GM18507 (cell line): ENCODE measurements around the gene UPK1B.
A peak's percentile ranks its signal among the peaks of the same experiment; 100 is the strongest.

Source experiments
- DNase-seq: peaks from one replicate; pipeline ENCODE4 v3.0.0; 2011; ENCODE audit warnings: low read depth; ENCODE audit not compliant: insufficient read length; ENCODE audit errors: extremely low spot score
- FAIRE-seq: peaks from 2 replicates; lab custom pipeline; 2011; peaks lifted over from hg19 to GRCh38; lab: Jason Lieb, UNC

Gene UPK1B

DNA sequence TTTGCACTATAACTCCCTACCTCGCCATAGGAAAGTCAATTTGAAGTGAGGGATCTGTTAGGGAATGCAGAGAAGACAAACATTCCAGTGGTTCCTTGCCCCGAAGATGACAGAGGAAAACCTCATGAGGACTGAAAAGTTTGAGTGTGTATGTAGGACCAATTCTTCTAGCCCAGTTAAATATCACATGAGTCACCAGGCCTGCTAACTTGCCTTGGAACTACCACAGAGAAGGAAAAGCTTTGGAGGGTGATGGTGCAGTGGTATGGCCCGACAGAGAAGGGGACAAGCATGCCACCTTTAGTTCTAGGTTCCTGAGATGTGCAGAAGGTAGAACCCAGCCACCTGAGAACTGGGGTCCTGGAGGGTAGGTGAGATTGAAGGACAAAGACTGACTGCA is 2.6 kb upstream of the UPK1B start:
- no peak for FAIRE-seq
- DNase-seq = no peak

- no peak for DNase-seq
- no peak for FAIRE-seq
These were observed 2.7 kb downstream of the UPK1B start for GRCh38 chr3:119175872-119176756.

- FAIRE-seq (no peak), DNase-seq (no peak)
These were observed 3.4 kb downstream of the UPK1B start for GRCh38 chr3:119176778-119177177.

- FAIRE-seq (no peak), DNase-seq (no peak)
These were observed 3.9 kb downstream of the UPK1B start for GRCh38 chr3:119177321-119177720.

DNA sequence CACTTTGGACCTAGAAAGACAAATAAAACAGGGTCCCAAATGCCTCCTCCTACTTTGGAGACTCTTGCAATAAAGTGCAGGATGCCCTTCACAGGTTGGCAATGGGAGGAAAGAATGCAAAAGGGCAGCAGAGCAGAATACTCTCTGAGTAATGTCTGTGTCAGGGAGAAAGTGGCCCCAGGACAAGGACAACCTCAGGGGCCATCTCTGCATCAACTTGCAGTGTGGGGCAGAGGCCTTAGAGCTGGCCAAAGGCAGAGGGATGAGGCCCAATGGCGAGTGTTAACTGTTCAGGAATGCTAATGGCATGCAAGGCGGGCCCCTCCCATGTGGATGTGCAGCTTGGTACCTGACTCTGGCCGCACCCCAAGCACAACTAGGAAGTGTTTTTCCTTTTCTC is 8.4 kb downstream of the UPK1B start:
- no peak for FAIRE-seq
- DNase-seq = no peak

DNA sequence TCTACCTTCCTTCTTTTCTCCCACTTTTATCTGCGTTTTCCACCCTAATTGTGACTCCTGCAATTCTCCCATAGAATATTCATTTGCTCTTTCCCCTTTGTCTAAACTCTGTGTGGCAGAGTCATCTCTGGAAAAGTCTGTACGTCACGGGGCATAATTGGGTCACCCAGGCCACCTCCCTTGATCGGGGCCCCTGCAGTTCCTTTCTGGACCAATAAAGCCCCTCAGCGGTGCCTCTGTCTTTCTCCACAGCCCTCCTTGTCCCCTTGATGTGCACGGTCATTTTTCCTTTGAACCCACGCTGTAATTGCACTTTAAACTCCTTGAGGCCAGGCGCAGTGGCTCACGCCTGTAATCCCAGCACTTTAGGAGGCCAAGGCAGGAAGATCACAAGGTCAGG is 10.7 kb downstream of the UPK1B start:
- DNase-seq (no peak), FAIRE-seq (no peak)

GRCh38 chr3:119184796-119185570 is 11.6 kb downstream of the UPK1B start:
- DNase-seq (no peak), FAIRE-seq (no peak)

DNA sequence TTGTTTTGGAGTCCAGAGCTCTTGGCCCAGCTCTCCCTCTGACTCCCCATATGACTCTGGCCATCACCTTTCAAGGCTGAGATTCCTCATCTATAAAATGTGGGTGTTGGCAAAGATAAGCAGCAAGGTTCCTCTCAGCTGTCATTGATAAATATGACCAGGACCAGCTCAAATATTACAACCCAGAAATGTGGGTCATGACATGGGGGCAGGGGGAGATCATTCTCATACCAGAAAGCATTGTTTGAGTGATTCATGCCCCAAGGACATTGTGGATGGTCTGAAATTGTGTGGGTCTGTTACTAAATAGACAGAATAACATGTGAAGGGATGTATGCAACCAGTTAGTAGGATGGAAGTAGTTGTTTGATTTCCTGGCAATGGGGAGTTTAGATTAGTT is 13.9 kb downstream of the UPK1B start:
- DNase-seq (no peak), FAIRE-seq (no peak)

- FAIRE-seq (no peak), DNase-seq (no peak)
These were observed 18.4 kb downstream of the UPK1B start for GRCh38 chr3:119191800-119192199.

DNA sequence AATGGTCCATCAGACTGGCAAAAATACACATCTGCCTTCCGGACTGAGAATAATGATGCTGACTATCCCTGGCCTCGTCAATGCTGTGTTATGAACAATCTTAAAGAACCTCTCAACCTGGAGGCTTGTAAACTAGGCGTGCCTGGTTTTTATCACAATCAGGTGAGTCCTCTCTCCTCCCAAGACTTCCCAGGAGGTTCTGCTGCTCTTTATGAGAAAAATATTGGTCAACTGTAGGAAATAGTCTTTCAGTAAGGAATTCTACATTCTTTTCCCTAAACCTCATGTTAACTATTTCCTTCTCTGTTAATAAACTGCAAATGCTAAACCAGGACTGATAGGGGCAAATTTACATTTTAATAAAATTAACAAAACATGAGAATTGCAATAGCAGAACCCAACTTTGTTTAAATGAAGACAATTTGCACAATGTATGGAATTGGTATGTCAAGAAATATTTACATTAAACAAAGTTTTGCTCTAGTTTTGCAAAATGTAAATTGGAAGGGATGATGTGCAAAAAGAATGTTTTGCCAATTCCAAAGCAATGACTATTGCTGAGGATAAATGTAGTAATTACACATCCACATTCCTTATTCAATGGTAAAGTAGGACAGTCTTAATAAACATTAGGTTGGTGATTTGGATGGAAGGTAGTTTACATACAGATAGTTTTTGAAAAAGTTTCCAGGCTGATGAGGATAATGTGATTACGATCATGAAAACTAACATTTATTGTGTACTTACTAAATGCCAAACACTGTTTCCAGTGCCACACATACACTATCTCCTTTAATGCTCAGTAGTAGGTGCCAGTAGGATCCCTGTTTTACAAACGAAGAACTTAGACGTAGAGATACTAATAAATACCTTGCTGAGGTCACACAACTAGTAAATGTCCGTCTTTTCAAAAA is 21.1 kb downstream of the UPK1B start:
- no peak for FAIRE-seq
- DNase-seq = no peak

GRCh38 chr3:119195151-119195476 is 21.7 kb downstream of the UPK1B start:
- FAIRE-seq = no peak
- no peak for DNase-seq

DNA sequence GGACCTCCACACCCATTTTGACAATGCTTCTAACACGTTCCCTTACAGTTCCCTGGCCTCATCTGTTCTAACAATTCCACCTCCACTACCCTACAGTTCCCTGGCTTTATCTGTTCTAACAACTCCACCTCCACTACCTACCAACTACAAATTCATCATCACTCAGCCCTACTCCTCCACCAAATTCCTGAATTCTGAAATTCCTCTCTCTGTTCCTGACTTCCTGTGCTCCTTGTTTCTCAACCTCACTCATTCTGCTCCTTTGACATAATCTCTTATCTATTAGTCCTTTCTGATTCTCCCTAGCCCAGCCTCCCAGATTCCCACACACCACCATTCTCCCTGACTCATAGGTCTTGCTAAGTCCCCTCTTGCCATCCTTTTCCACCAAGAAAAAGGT is 22.5 kb downstream of the UPK1B start:
- DNase-seq = no peak
- FAIRE-seq = no peak

DNA sequence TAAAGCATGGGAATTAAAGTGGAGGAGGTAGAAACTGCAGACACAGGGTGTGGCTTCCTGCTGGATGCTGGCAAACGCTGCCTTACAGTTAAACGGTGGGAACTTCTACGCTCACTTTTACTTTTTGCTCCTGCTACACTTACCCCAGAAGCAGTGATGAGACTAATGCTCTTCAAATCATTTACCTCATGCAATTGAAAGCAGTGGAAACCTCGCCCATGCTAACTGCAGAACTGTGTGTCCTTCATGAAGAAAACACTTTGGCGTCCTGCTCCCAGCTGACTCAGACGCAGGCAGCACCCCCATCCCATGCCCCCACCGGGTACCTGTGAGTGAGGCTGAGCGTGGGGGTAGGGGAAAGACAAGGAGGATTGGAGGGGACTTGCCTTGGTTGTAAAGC is 31.8 kb downstream of the UPK1B start:
- no peak for FAIRE-seq

DNA sequence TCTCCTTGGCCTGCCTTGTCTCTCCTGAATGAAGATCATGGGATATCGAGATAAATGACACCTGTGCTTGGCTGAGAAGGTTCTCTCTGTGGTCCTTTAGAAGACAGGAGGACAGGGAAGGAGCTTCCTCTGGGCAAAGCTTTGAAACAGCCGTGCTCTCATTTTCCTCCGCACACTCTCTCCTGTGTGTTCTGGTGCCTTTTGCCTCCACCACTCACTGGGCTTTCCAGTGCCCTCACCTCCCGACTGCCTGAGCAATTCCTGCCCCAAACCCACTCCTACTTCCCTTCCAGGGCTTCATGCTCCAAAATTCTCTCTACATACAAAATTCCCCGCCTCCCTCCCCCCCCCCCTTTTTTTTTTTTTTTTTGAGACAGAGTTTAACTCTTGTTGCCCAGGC is 32.3 kb downstream of the UPK1B start:
- no peak for FAIRE-seq

More for the DNA sequence above, 31.8 kb downstream of the UPK1B start:
- DNase-seq = no peak

DNA sequence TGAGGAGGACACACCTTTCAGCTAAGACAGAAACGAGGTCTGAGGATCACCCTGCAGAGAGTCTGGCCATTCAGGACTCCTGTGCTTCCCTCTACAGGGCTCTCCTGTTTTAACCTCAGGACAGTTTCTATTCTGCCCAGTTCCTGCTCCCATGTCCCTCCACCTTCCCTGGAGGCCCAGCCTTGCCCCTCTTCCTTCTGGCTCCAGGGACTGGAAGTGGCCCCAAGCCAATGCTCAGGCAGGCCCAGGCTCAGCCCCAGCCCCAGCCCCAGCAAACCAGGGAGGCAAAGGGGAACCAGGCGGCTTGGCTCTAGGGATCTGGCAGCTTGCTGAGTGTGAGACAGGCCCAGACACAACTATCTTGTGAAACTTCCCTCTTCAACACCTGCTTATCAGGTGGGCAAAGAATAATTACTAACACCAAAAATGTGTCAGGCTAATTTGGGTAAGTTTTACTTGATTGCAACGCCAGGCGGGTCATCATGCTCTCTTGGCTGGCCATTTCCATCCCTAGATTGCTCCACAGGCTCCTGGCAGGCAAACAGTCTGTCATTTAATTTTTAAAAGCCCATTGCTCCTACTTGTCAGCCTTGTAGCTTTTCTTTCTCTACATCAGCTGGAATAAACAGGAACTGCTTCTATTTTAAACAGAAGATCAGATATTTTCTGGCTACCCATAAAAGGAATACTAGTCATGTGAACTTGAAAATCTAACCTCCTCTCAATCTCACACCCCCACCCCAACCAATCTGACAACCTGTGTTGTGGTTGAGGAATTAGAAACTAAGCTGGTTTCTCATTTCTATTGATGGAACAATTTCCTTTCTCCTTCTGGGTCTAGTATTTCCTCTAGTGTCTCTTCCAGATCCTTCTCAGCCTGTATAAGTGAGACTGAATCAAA is 33.5 kb downstream of the UPK1B start:
- no peak for DNase-seq
- FAIRE-seq = no peak

More for the DNA sequence above, 32.3 kb downstream of the UPK1B start:
- DNase-seq = no peak

- no peak for DNase-seq
- no peak for FAIRE-seq
These were observed 34.1 kb downstream of the UPK1B start for GRCh38 chr3:119207512-119207875.

GRCh38 chr3:119211193-119211592 is 37.8 kb downstream of the UPK1B start:
- FAIRE-seq (no peak), DNase-seq (no peak)

DNA sequence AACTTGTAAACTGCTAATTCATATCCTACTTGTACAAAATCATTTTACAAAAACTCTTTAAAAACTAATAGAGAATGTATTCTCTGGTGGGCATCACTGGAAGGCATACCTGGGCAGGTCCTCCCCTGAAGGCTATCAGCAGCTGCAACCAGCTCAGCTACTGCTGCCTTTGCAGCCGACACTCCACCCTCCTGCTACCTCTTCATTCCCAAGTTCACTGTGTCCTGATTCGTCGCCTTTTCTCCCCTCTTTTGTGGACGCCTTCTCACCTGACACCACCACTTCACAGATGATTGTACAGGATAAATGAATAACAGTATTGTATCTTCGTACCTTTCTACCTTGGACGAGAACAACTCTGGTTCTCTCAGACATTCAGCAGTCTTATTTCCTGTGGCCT is 38.4 kb downstream of the UPK1B start:
- FAIRE-seq (no peak), DNase-seq (no peak)

DNA sequence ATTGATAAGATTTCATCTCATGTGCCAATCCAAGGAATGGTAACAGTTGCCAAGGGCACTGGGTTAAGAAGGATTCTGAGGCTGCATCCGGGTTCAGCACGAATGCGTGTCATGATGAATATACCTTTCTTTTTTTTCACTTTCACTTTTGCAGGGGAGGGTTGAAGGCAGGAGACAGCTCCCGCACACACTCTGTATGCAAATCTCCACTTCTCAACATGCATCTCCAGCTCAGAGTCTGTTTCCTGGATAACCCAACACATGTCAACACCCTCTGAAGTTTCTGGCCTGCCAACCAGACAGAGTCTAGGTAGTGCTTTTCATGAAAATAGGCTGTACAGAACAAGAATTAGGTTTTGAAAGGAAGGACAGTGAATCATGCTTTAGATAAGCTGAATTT is 45.7 kb downstream of the UPK1B start:
- peak; percentile 99 for FAIRE-seq
- DNase-seq = peak; percentile 56
